Measurements from ENCODE around the gene EFNA3. TPM values are rescaled to one million over a fixed set of nuclear protein-coding genes. Genes with fewer than 3 reads are reported as not detected.

Gene EFNA3
- total and polyA plus RNA-seq, 9 of the 15 experiments (the other 6 are each of a cell fraction or from before 2014, with no cell fraction given), result 0.59 to 7.9 (median 4.7) TPM

DNA sequence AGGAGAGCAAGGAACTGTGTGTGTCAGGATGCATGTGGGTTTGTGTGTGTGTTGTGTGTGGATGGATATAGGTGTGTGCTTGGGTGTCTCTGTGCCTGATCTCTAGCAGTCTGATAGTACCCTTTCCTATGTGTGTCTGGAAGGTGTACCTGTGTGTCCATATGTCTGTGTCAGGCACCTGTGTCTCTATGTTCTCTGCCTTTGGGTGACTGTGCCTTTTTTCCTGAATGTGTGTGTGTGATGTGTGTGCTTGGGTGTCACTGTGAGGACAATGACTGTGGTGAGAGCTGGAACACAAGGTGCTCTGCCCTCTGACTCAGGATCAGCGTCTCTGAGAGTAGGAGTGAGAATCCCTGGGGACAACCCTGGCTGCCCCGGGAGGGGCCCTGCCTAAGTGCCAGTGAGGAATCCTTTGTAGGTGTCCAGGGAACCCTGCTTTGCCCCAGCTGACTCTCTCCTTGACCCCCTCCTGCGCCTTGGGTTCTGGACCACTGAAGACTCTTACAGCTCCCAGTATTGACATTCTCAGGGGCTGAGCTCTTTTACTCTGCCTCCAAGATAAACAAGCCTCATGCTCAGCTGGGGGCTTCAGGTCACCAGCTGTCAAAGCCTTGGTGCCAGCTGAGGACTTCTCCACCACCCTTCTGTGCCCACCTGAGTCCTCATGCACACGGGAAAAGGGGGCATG is 735 bp upstream of the EFNA3 start:
- Histone ChIP-seq H3K27ac (ENCODE audit: extremely low read depth, low read depth, low read length) (peak overlapping the region; percentile 34), H4K20me1 (replicated peaks; ENCODE audit: control insufficient read depth, insufficient read depth, low read length) (peaks cover 11% of the 10 kb centered on the region), H3K36me3 (ENCODE audit: control insufficient read depth, insufficient read depth, low read length) (no peaks in the 10 kb centered on the region), H3K4me2 (ENCODE audit: insufficient read depth, low read length) (peak overlapping the region; percentile 66), H3K4me3 (peak overlapping the region; percentile 51; the same call in 1 of the 2 replicates), H3K9ac (ENCODE audit: insufficient read depth in 1 of 2, low read depth in 2 of 2, low read length in 2 of 2) (peak overlapping the region; percentile 52 to 88; a peak in 3 of 4 replicates), H3K9me1 (ENCODE audit: control insufficient read depth, insufficient read depth, low read length) (peaks cover 6% of the 10 kb centered on the region), H3K27me3 (ENCODE audit: control insufficient read depth in 2 of 2, insufficient read depth in 2 of 2, low read length in 2 of 2) (peaks cover 3 to 8% of the 10 kb centered on the region in 2 experiments; a peak in 2 of 5 replicates), H3K79me2 (ENCODE audit: control insufficient read depth, insufficient read depth, low read length) (peaks cover 3% of the 10 kb centered on the region; the same call in 2 of the 3 replicates), H2AFZ (ENCODE audit: low read depth, low read length) (peak overlapping the region; percentile 87), H3K9me3 (replicated peaks; ENCODE audit: control insufficient read depth, insufficient read depth, low read depth, low read length) (no peaks in the 10 kb centered on the region), H3K4me1 (replicated peaks in 1 of 2; ENCODE audit: control insufficient read depth in 2 of 2, insufficient read depth in 2 of 2, low read length in 2 of 2) (peaks cover 37 to 60% of the 10 kb centered on the region in 2 experiments)
- BruUV-seq (replicated peaks), result no TSS peak
- DNase-seq (ENCODE audit: extremely low read depth in 1 of 4, low spot score in 3 of 4), result peak in 1 of 4 experiments; percentile 47
- POLR2A ChIA-PET, result interaction anchor here (0.5 to 1.7 kb wide), 3 partner anchors 25 to 95 kb away, joined by 3 to 5 read pairs (median 3); partner anchors contain the start of gene KRTCAP2
- WGBS (ENCODE audit: insufficient coverage, low coverage, missing lambda C conversion rate), result 26% methylated on average over 4 of the region's 4 CpGs
- intact Hi-C loops (cut with micrococcal nuclease), result loop anchor here (5.0 kb wide), 1 partner anchor 76 kb away; the partner anchor contains the start of gene ZBTB7B
- in situ Hi-C loops (cut with MboI), result no loop called here
- FAIRE-seq, result no peak
- no peak for ATAC-seq
- CTCF ChIA-PET (ENCODE audit: low intra/inter-chr PET ratio), result interaction anchor here (0.6 to 9.0 kb wide), 2 partner anchors 15 to 1124 kb away, joined by 3 to 153 read pairs; partner anchors contain the start of gene EFNA4
- TF ChIP-seq ZBTB26 (CRISPR knock-in tag; IDR thresholded peaks at IDR 0.05) (0 out of 2 replicates have a peak, but pooled peaks have one; percentile 68), HBP1 (CRISPR knock-in tag; IDR thresholded peaks at IDR 0.05) (0 out of 2 replicates have a peak, but pooled peaks have one; percentile 34), XRCC3 (IDR thresholded peaks at IDR 0.05) (no peak), MBD2 (IDR thresholded peaks at IDR 0.05; ENCODE audit: borderline replicate concordance, low read depth) (no peak), ZNF75A (CRISPR knock-in tag; IDR thresholded peaks at IDR 0.05) (no peak), ZNF316 (IDR thresholded peaks at IDR 0.05) (peak; percentile 47; the same call in 1 of the 2 replicates), RFX5 (IDR thresholded peaks at IDR 0.05; ENCODE audit: low read depth, low read length) (no peak), HDAC3 (IDR thresholded peaks at IDR 0.05; ENCODE audit: borderline replicate concordance, partially characterized antibody) (no peak), BCL6 (CRISPR knock-in tag; IDR thresholded peaks at IDR 0.05) (no peak), FOXA3 (CRISPR knock-in tag; conservative IDR thresholded peaks at IDR 0.05 in 1 of 2, IDR thresholded peaks at IDR 0.05 in 1 of 2) (0 out of 4 replicates have a peak, but pooled peaks of 1 of the 2 experiments have one; percentile 8)
- TF ChIP-seq, protein P1, sequence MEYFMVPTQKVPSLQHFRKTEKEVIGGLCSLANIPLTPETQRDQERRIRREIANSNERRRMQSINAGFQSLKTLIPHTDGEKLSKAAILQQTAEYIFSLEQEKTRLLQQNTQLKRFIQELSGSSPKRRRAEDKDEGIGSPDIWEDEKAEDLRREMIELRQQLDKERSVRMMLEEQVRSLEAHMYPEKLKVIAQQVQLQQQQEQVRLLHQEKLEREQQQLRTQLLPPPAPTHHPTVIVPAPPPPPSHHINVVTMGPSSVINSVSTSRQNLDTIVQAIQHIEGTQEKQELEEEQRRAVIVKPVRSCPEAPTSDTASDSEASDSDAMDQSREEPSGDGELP (CRISPR knock-in tag; IDR thresholded peaks at IDR 0.05; ENCODE audit: borderline replicate concordance), result peak; percentile 52; the same call in 1 of the 2 replicates
- TF ChIP-seq, protein P2, sequence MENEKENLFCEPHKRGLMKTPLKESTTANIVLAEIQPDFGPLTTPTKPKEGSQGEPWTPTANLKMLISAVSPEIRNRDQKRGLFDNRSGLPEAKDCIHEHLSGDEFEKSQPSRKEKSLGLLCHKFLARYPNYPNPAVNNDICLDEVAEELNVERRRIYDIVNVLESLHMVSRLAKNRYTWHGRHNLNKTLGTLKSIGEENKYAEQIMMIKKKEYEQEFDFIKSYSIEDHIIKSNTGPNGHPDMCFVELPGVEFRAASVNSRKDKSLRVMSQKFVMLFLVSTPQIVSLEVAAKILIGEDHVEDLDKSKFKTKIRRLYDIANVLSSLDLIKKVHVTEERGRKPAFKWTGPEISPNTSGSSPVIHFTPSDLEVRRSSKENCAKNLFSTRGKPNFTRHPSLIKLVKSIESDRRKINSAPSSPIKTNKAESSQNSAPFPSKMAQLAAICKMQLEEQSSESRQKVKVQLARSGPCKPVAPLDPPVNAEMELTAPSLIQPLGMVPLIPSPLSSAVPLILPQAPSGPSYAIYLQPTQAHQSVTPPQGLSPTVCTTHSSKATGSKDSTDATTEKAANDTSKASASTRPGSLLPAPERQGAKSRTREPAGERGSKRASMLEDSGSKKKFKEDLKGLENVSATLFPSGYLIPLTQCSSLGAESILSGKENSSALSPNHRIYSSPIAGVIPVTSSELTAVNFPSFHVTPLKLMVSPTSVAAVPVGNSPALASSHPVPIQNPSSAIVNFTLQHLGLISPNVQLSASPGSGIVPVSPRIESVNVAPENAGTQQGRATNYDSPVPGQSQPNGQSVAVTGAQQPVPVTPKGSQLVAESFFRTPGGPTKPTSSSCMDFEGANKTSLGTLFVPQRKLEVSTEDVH (IDR thresholded peaks at IDR 0.05; ENCODE audit: low read depth, partially characterized antibody), result no peak
